Skin of body (tissue), 2 donors: ENCODE results near the gene UBE2D1. TPM values are rescaled to one million over a fixed set of nuclear protein-coding genes. Genes with fewer than 3 reads are reported as not detected.
"Not testable (repeated sequence)": the region's sequence is repeated elsewhere in the genome, so short reads cannot be mapped to it uniquely, and the experiment has no call there.

Source experiments
- DNase-seq: peaks from one replicate; lab custom pipeline; 2025; lab: John Stamatoyannopoulos, UW
- total RNA-seq: library from RNA; depleted of rRNA; stranded (reverse); fragments of >200 nt; gene quantifications from one replicate; pipeline ENCODE4 v1.2.3, GENCODE V29; 2014

UBE2D1 gene
- total RNA-seq, 1 donor from 2014 or later = 12.3 TPM

DNA sequence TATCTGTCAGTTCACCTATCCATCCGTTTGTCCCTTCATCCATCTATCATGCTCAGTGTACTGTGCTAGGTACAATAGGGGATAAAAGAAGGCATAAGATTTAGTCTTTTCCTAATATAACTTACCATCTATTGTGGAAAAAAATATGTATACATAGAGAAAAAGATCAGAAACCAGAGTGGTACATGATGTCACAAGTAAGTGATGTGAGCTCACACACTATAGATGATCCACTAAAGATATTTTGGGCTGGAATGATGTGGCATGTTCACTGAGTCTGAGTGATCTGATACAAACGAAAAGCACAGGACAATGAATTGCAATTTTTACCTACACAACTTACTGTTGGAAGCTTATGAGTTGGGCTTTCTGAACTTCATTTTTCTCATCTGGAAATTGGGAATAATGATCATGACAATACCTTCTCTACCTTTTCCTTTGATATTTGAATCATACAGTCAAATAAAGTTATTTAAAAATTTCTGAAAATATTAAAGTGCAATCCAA lies 47.7 kb downstream of the UBE2D1 start:
- DNase-seq = no peak

DNA sequence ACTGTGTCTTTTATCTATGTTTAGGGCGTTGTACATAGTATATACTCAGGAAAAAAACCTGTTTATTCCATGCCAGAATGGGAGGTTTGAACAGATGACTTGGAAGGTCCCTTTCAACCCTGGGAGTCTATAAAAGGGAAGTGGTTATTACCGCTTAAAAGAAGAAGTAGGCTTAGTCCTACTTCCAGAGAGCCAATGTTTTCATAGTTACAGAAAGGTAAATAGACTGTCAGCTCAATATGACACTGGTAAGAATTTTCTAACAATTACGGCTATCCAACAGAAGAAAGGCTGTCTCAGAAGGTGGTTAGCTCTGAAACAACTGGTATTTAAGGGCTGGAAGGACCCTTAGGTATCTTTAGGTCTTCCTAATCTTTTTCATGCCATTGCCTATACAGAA lies 49.3 kb downstream of the UBE2D1 start:
- no peak for DNase-seq

DNA sequence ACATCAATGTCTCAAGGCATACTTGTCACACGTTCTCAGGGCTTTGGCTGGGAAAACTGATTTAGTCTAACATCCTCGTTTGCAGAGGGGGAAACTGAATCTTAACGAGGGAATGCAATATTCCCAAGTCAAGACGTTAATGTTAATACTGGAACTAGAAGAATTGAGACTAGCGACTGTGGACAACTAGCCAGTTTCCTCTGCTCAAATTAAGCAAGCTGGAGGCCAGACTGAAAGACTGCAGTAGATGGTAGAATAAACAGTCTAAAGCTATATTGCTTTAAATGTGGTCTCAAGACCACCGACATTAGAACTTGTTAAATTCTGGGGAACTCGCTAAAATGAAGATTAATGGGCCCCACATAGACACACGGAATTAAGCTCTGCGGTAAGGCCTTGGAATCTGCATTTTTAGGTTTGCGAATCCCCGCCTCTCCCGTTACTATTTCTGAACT lies 49.8 kb downstream of the UBE2D1 start:
- DNase-seq = no peak

DNA sequence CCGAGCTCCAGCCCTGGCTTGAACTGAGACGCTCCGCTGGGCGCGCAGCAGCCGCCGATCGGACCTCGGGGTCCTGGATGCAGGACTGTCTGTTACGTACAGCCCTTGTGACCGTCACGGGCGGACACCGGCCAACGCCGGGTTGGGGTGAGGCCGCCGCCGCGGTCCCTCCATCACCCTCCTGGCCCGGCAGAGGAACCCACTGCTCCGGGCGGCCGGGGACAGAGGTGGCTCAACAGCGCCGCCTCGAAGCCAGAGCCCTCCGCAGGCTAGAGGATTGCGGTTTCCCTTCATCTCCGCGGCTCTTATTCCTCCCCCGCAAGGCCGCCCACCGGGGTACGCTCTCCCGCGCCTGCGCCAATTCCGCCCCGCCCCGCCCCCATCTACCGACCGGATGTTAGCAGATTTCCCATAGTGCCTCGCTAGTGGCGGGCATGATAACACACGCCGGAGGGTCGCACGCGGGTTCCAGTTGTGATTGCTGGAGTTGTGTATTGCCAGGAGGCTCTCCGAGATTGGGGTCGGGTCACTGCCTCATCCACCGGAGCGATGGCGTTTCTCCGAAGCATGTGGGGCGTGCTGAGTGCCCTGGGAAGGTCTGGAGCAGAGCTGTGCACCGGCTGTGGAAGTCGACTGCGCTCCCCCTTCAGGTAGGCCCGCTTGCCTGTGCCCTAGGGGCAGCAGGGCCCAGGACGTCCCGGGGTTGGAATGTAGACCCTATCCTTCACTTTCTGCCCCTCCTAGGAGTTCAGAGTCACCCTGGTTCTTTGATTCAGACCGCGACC lies 50.4 kb downstream of the UBE2D1 start, which contains the start of gene TFAM:
TFAM (plus strand) TSS at position 412 of the 785 bp plus-strand sequence; CDS start at position 550, 138 bp downstream.
- DNase-seq = peak; percentile 94

DNA sequence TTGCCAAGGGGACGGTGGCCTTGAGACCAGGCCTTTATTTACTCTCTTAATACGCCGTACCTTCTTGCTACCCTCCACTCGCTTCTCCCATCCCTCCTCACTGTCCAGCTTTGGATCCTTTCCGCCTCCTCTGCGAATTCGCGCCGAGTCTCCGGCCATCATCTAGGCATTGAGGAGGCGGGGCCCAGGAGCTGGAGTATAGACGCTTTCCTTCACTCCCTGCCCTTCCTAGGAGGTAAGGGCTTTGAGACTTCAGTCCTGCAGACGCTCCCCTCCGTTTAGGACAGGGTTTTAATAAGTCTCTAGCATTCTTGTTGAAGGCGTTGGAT lies 50.9 kb downstream of the UBE2D1 start:
- DNase-seq = no peak

DNA sequence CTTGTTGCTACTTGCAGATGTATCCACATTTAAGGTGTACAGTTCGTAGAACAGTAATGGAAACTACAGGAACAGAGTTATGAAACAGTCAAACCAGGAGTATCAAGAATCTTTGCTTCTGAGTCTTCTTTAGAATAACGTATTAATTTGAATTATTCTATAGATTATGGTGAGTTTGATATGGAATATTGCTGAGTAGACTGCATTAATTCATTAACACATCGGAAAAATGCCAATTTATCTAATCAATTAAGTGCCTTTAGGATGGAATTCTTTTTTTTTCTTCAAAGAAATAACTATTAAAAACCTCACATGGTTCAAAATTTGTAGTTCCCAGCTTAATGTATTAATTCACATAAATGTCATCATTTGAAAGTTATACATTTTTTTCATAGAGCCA lies 54.2 kb downstream of the UBE2D1 start:
- no peak for DNase-seq

DNA sequence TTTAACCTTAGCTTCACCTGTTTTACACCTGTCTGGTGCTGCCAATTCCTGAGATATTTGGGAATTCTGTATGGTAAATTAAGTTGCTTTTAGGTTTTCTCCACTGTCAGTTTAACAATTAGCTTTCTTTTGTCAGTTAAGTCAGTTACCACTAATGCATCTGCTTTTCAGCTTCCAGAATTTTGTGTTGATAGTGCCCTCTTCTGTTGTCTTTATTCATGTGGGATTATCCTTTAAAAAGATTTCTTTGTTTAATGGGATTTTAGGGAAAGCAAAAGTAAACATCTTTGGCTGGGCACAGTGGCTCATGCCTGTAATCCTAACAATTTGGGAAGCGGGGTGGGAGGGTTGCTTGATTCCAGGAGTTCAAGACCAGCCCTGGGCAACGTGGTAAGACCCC lies 58.5 kb downstream of the UBE2D1 start:
- no peak for DNase-seq

DNA sequence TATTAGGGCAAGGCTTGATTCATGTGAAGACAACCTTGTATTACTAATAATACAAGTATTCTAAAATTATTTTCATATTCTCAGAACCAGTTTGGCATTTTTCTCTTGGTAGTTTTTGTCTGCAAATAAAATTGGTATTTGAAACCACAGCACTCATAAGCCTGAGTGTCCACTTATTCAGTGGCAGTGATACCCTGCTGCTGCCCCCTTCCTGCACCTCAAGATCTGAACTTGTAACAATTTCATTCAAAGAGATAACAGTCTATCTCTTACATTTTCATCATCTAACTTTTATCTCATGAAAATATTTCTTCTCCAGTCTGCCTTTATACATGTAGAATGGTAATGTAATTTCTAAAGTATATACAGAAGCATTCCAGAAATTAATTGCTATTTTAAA lies 59.7 kb downstream of the UBE2D1 start:
- DNase-seq = no peak

DNA sequence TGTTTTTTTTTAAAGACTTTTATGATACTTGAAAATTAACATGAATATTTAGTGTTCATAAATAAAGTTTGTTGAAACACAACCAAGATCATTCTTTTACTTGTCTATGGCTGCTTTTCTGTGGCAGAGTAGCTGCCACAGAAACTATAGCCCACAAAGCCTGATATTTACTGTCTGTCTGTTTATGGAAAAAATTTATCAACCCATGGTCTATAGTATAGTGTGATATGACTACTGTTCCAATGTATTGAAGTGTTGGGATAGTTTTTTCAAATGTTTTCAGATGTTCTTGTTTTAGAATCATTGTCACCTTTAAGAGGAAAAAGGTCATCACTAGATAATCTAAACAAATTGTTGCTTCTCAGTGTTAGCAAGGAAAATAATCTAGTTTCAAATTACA lies 61.3 kb downstream of the UBE2D1 start:
- no peak for DNase-seq

DNA sequence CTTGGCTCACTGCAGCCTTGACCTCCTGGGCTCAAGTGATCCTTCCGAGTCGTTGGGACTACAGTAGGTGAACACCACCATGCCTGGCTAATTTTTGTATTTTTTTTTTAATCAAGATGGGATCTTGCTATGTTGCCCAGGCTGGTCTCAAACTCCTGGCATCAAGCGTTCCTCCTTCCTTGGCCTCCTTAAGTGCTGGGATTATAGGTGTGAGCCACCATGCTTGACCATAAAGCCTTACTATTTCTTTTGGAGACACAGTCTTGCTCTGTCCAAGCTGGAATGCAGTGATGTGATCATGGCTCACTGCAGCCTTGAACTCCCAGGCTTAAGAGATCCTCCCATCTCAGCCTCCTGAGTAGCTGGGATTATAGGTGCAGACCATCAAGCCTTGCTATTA lies 63.0 kb downstream of the UBE2D1 start:
- DNase-seq = no peak

DNA sequence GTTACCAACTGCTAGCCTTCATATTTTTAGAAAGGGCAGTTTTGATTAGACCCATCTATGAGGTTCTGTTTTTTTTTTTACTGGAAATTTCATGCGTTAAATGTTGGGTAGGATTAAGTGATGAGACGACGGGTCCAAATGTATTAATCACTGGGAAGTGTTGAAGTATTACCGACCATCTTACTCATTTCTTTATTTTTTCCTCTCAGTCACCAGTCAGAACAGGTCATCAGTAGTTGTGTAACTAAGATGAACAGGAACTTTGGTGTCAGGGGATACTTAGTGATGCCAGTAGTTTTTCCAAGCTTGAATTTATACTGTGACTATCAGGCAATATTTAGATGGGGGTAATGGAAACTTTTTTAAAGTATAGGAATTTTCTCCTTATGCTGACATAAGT lies 64.6 kb downstream of the UBE2D1 start:
- DNase-seq = no peak

DNA sequence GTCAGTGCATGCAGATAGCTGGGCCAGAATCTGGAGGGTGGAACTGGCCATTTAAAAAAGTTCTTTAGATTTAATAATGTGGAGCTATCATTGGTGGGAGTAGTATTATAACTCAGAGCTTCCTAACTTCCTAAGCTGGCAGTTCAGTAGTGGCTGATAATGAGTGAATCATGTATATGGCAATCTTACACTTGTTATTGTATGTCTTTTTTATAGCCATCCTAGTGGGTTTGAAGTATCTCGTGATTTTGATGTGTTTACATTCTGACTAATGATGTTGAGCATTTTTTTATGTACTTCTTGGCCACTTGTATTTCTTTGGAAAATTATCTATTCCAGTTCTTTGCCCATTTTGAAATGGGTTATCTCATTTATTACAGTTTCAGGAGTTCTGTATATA lies 65.8 kb downstream of the UBE2D1 start:
- DNase-seq = no peak

DNA sequence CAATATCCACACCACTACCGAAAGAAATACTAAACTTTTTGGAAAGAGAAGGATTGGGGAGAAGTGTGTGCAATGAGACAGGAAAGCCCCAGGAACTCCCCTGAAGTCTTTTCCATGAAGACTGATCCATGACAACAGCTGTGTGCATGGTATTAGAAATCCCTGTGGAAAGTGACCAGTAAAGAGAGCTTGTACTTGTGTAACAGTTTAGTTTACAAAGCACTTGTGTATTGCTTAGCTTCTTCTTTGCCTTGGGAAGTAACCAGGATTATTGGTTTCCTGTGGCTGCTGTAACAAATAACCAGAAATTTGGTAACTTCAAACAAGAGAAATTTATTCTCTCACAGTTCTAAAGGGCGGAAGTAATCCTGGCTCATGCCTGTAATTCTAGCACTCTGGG lies 69.2 kb downstream of the UBE2D1 start:
- no peak for DNase-seq

DNA sequence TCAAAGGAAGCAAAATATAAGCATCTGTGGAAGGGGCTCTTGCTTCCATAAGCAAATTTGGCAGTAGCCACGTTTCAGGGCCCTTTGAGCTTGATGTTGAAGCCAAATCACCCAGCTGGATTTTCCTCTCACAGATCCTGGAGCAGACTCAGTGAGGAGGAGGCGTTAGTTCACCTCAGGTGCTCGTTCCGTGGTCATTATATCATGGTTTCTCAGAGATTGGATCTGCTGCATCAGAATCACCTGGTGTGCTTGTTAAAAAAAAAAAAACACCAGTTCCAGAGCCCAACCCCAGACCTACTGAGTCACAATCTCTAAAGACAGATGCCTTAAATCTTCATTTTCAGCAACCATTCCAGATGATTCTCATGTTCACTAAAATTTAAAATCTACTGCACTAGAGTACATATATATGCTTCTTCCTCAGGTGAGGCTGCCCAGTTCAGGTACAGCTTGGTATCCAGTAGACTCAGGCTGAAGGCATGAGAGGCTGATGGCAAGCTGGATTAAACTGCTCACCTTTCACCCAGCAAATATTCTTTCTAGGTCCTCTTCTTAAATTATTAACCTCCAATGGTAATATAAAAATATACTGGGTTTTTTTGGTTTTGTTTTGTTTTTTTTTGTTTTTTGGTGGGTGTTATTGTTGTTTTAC lies 75.3 kb downstream of the UBE2D1 start:
- DNase-seq = no peak

DNA sequence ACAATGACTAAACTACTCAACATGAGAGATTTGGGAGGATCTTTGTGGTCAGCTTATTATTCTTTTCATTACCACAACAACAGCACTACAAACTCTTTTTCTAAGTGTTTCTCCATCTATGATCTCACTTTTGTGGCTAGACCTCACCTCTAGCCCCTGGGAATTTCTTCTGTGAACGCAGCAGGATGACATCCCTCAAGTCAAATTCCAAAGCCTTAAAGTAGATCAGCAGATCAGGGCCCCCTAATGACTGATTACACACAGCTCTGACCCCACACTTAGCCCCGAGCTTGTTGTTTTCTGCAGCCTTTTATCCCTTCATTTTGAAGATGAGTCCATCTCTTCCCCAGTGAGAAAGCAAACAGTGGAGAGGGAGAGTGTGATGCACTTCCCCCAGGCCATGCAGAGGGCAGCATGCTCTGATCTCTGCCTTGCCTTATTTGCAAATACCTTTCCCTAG lies 77.7 kb downstream of the UBE2D1 start:
- DNase-seq = no peak

DNA sequence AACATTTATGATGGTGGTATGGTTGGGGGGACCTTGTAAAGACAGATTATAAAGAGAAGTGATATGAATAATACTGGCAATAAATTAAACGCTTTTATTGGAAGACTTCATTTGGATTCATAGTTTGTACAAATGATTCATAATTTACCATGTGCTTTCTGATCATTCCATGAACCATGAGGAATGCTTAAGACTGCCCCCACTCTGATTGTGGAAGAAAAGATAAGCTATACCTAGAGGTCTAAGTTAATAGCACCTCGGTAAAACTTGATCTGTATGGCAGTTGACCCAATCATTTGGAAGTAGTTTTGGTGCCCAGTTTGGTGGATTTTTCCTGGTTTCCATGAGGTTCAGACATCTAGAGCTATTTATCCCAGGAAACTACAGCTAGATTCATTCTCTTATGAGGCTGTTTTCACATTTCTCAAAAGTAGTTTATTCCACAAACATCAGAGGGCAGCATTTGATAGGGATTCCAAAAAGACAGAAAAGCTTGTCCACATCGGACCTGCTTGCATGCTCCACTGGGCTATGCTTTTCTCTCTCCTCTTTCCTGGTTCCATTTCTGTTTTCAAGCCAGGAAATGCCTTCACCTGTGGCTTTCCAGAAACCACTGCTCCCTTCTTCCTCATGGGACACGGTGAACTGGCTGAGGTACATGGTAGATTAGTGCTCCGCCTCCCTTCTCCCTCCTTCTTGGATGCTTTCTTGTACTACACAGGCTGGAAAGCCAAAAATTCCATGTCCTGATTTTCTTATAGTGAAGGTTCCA lies 79.7 kb downstream of the UBE2D1 start:
- peak; percentile 34 for DNase-seq

DNA sequence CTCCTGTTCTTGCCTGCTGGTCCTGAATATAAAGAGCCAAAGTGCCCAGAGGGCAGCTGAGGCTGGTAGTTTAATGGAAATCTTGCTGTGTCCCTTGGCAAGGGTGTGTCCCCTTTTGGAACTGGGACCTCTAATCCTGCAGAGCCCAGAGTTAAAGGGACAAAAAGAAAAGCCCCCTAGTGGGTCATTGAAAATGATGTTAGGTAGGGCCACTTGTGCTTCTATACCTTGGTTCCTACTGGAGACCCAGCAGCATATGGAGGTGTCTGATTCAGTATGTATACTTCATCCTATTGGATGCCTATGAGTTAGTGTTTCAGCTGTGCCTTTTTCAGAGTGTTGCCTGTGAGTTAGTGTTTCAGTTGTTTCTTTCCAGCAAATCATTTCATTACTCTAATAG lies 81.0 kb downstream of the UBE2D1 start:
- DNase-seq = no peak

DNA sequence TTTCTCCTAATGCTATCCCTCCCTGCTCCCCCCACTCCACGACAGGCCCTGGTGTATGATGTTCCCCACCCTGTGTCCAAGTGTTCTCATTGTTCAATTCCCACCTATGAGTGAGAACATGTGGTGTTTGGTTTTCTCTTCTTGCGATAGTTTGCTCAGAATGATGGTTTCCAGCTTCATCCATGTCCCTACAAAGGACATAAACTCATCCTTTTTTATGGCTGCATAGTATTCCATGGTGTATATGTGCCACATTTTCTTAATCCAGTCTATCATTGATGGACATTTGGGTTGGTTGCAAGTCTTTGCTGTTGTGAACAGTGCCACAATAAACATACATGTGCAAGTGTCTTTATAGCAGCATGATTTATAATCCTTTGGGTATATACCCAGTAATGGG lies 83.1 kb downstream of the UBE2D1 start:
- DNase-seq = not testable (repeated sequence)
